ENCODE data around the gene C4BPA.

DNA sequence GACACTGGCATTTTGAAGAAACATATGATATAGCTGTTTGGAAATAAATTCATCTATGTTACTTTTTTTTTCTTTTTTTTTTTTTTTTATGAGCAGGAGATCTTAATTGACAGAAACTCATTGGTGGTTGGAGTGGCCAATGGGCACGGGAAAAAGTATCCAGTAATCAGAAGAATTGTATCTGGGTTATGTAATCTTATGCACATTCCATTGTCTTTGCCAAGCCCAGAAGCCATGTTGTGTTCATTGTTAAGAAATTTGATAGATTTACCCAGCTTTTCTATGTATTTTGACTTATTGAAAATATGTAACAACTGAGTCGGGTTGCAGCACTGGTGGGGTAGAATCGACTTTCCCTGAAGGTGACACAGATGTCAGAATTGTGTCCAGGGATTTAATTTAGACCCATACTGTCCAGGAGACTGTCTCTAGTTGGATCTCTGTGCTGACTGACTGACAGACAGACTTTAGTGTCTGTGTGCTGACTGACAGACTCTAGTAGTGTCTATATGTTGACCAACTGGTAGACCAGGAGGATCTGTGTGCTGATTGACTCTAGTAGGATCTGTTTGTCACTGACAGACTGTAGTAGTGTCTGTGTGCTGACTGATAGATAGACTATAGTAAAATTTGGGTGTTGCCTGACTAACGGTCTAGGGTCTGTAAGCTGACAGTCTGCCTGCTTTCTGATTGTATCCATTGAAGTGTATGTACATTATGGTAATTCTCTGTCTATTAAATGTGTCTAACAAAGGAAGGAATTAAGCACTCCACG, 27.7 kb upstream of the C4BPA start:
- TF ChIP-seq, protein P1, sequence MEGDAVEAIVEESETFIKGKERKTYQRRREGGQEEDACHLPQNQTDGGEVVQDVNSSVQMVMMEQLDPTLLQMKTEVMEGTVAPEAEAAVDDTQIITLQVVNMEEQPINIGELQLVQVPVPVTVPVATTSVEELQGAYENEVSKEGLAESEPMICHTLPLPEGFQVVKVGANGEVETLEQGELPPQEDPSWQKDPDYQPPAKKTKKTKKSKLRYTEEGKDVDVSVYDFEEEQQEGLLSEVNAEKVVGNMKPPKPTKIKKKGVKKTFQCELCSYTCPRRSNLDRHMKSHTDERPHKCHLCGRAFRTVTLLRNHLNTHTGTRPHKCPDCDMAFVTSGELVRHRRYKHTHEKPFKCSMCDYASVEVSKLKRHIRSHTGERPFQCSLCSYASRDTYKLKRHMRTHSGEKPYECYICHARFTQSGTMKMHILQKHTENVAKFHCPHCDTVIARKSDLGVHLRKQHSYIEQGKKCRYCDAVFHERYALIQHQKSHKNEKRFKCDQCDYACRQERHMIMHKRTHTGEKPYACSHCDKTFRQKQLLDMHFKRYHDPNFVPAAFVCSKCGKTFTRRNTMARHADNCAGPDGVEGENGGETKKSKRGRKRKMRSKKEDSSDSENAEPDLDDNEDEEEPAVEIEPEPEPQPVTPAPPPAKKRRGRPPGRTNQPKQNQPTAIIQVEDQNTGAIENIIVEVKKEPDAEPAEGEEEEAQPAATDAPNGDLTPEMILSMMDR (IDR thresholded peaks at IDR 0.05), result no peak
- no peak for TF ChIP-seq POLR2AphosphoS5 (IDR thresholded peaks at IDR 0.05)

Data from esophagus muscularis mucosa (tissue), 3 donors.